ENCODE measurements around the gene LRRD1. TPM values are rescaled to one million over a fixed set of nuclear protein-coding genes. Genes with fewer than 3 reads are reported as not detected.

LRRD1 gene
- total and polyA plus RNA-seq, 2 of the 8 experiments (the other 6 are each of a cell fraction or from before 2014, with no cell fraction given), result not detected

GRCh38 chr7:92149736-92150239, 29.2 kb downstream of the LRRD1 start:
- no peak for FAIRE-seq

More at GRCh38 chr7:92149736-92150239, 29.2 kb downstream of the LRRD1 start:
- H4K5ac ChIP-seq (ENCODE audit: insufficient read length, low read depth, low read length), result no peak overlapping the region
- no peak overlapping the region for H3K4me2 ChIP-seq (ENCODE audit: insufficient read depth in 1 of 2, low read depth in 2 of 2, low read length in 2 of 2)
- H3K79me1 ChIP-seq (ENCODE audit: low read depth, low read length), result no peaks in the 10 kb centered on the region
- H3K9me3 ChIP-seq (ENCODE audit: insufficient read depth in 2 of 2, low read depth in 1 of 2, low read length in 1 of 2), result no peaks in the 10 kb centered on the region
- no peaks in the 10 kb centered on the region for H4K20me1 ChIP-seq (replicated peaks in 1 of 2; ENCODE audit: control insufficient read depth in 1 of 2, insufficient read depth in 2 of 2, low read length in 2 of 2)
- no peak overlapping the region for H2BK20ac ChIP-seq (ENCODE audit: low read length)
- no peak overlapping the region for H3K9ac ChIP-seq (replicated peaks in 1 of 4; ENCODE audit: extremely low read depth in 1 of 4, low read depth in 3 of 4, low read length in 3 of 4)
- no peaks in the 10 kb centered on the region for H3K23me2 ChIP-seq (ENCODE audit: low read depth, low read length)
- H3K27me3 ChIP-seq (replicated peaks in 1 of 4; ENCODE audit: control insufficient read depth in 3 of 4, extremely low read depth in 1 of 4, insufficient read depth in 3 of 4, low read length in 3 of 4), result no peaks in the 10 kb centered on the region
- TF ChIP-seq KDM1A (IDR thresholded peaks at IDR 0.05; ENCODE audit: borderline replicate concordance, low read length) (no peak), CEBPB (IDR thresholded peaks at IDR 0.05; ENCODE audit: low read depth, low read length) (peak; percentile 4; the same call in 1 of the 2 replicates)
- no peaks in the 10 kb centered on the region for H3K4me1 ChIP-seq (replicated peaks in 1 of 4; ENCODE audit: control insufficient read depth in 3 of 4, insufficient read depth in 4 of 4, low read length in 3 of 4)
- no peak overlapping the region for H2BK5ac ChIP-seq (ENCODE audit: low read depth, low read length)
- no peak overlapping the region for H4K91ac ChIP-seq (replicated peaks; ENCODE audit: insufficient read length, low read length)
- H2BK15ac ChIP-seq (ENCODE audit: low read length), result no peak overlapping the region
- ChIA-PET CTCF (ENCODE audit: partially characterized antibody) (no interaction called here), POLR2A (ENCODE audit: partially characterized antibody) (interaction anchor here (1.1 kb wide), 1 partner anchor 15 kb away, joined by 3 read pairs; no protein-coding TSS in a partner anchor)
- no peak overlapping the region for H2AK5ac ChIP-seq (ENCODE audit: low read depth, low read length)
- H3K27ac ChIP-seq (ENCODE audit: low read depth, low read length), result no peak overlapping the region
- H3K23ac ChIP-seq (ENCODE audit: insufficient read length), result no peak overlapping the region
- no peak overlapping the region for H3K56ac ChIP-seq (replicated peaks; ENCODE audit: insufficient read length, low read depth, low read length)
- 86% methylated on average over 5 of the region's 5 CpGs; no CpG with 5 or more reads in 1 of the 2 experiments for WGBS, 2 experiments (ENCODE audit: extremely low coverage in 1 of 2, insufficient coverage in 1 of 2, insufficient read length in 1 of 2, insufficient replicate concordance in 2 of 2, low coverage in 1 of 2, low lambda C conversion rate in 2 of 2, missing lambda C conversion rate in 1 of 2)
- H3K14ac ChIP-seq (ENCODE audit: insufficient read length), result no peak overlapping the region
- H4K8ac ChIP-seq (ENCODE audit: extremely low read depth, insufficient read depth, low read length), result no peak overlapping the region
- no peaks in the 10 kb centered on the region for H3K36me3 ChIP-seq (ENCODE audit: control insufficient read depth in 2 of 4, insufficient read depth in 4 of 4, low read length in 3 of 4)
- no peak overlapping the region for H3K18ac ChIP-seq (ENCODE audit: extremely low read depth, low read length)
- no peak overlapping the region for H2AFZ ChIP-seq (ENCODE audit: low read length)
- H2BK12ac ChIP-seq (ENCODE audit: low read depth, low read length), result no peak overlapping the region
- no peak overlapping the region for H2BK120ac ChIP-seq (replicated peaks; ENCODE audit: low read depth, low read length)
- H3K4me3 ChIP-seq (ENCODE audit: extremely low read depth in 1 of 4, insufficient read depth in 2 of 4, low read depth in 3 of 4, low read length in 4 of 4), result no peak overlapping the region
- no peaks in the 10 kb centered on the region for H3K79me2 ChIP-seq (ENCODE audit: control insufficient read depth in 1 of 2, insufficient read depth in 2 of 2, low read length in 2 of 2)
- DNase-seq (ENCODE audit: low read depth in 1 of 2, low spot score in 2 of 2), result no peak
- H3K4ac ChIP-seq (replicated peaks; ENCODE audit: insufficient read length, low read depth, low read length), result no peak overlapping the region
